K562 (cell line): ENCODE results near the gene HSDL2. TPM values are rescaled to one million over a fixed set of nuclear protein-coding genes. Genes with fewer than 3 reads are reported as not detected.

Experiments
- ATAC-seq: fragments of 200-7000 bp; cut with Tn5 transposase; 3 replicates; pipeline ENCODE4 v1.9.1; 2020; ENCODE audit warnings: moderate library complexity
- BruUV-seq: library from RNA; stranded (reverse); fragments of 400-500 nt; replicated peaks from 2 replicates; lab custom pipeline; 2021; lab: Mats Ljungman, UMichigan
- CTCF ChIA-PET: fragments of 300-600 bp; formaldehyde crosslinking; extraction: SDS; loops from one replicate; lab custom pipeline; 2021; ENCODE audit warnings: low intra/inter-chr PET ratio; lab: Yijun Ruan, JAX
- POLR2A ChIA-PET: fragments of 300-600, 350-650 bp; sonication (Branson Sonifier 250); formaldehyde crosslinking; extraction: SDS; loops from one replicate; lab custom pipeline; 2021; ENCODE audit warnings: antibody characterized with exemption, inconsistent platforms; lab: Yijun Ruan, JAX
- DNase-seq, 4 experiments: peaks; one replicate each; pipeline versions ENCODE4 v3.0.0 to v3.0.0-alpha.2; 2011 to 2018; ENCODE audit warnings: low spot score in 3 of 4, mixed read lengths in 3 of 4; ENCODE audit errors: extremely low read depth in 1 of 4
- FAIRE-seq: peaks from 2 replicates; lab custom pipeline; 2011; peaks lifted over from hg19 to GRCh38; lab: Jason Lieb, UNC
- H2AFZ ChIP-seq: 2 replicates; pipeline ENCODE4 v1.6.0; 2011; ENCODE audit warnings: low read depth, low read length, control low read depth, inconsistent platforms
- H3K27ac ChIP-seq: fragments of 200-600 bp; 3 replicates; pipeline ENCODE4 v1.8.0; 2011; ENCODE audit warnings: low read depth, mild to moderate bottlenecking, control low read depth, inconsistent platforms, low read length, moderate library complexity, mixed read lengths; ENCODE audit errors: extremely low read depth
- H3K27me3 ChIP-seq, 2 experiments: fragments of 300-600 bp in 1 of 2; 2 replicates in 1 of 2; 3 replicates in 1 of 2; pipeline versions ENCODE4 v1.6.0 to v1.8.0; 2011; ENCODE audit warnings: inconsistent platforms in 2 of 2, low read length in 2 of 2, mild to moderate bottlenecking in 1 of 2, mixed read lengths in 1 of 2, moderate library complexity in 1 of 2; ENCODE audit not compliant: control insufficient read depth in 2 of 2, insufficient read depth in 2 of 2
- H3K36me3 ChIP-seq: fragments of 300-600 bp; 3 replicates; pipeline ENCODE4 v1.8.0; 2011; ENCODE audit warnings: mild to moderate bottlenecking, low read length, inconsistent platforms; ENCODE audit not compliant: control insufficient read depth, insufficient read depth
- H3K4me1 ChIP-seq, 2 experiments: fragments of 200-600 bp in 1 of 2; replicated peaks in 1 of 2; 2 replicates in 1 of 2; 3 replicates in 1 of 2; pipeline versions ENCODE4 v1.5.1 to v1.8.0; 2011; ENCODE audit warnings: inconsistent platforms in 2 of 2, low read length in 2 of 2, mild to moderate bottlenecking in 1 of 2, mixed read lengths in 1 of 2, moderate library complexity in 1 of 2; ENCODE audit not compliant: control insufficient read depth in 2 of 2, insufficient read depth in 2 of 2
- H3K4me2 ChIP-seq: 2 replicates; pipeline ENCODE4 v1.6.1; 2011; ENCODE audit warnings: low read length, control low read depth, inconsistent platforms, mixed read lengths; ENCODE audit not compliant: insufficient read depth
- H3K4me3 ChIP-seq: fragments of 200-600 bp; sonication (generic), shearing (Covaris generic); 2 replicates; pipeline ENCODE4 v1.5.1; 2016; ENCODE audit warnings: control low read depth, inconsistent platforms
- H3K79me2 ChIP-seq: fragments of 200-600 bp; 3 replicates; pipeline ENCODE4 v1.8.0; 2011; ENCODE audit warnings: low read length, inconsistent platforms; ENCODE audit not compliant: control insufficient read depth, insufficient read depth
- H3K9ac ChIP-seq, 2 experiments: 2 replicates each; pipeline versions ENCODE4 v1.6.0 to v1.6.1; 2011; ENCODE audit warnings: low read depth in 2 of 2, low read length in 2 of 2, control low read depth in 1 of 2, inconsistent platforms in 1 of 2, mild to moderate bottlenecking in 1 of 2, mixed read lengths in 1 of 2; ENCODE audit not compliant: insufficient read depth in 1 of 2
- H3K9me1 ChIP-seq: one replicate; pipeline ENCODE4 v1.6.0; 2011; ENCODE audit warnings: inconsistent platforms, mild to moderate bottlenecking, low read length, moderate library complexity; ENCODE audit not compliant: control insufficient read depth, insufficient read depth
- H3K9me3 ChIP-seq: replicated peaks from 2 replicates; pipeline ENCODE4 v1.5.1; 2011; ENCODE audit warnings: low read depth, low read length, inconsistent platforms; ENCODE audit not compliant: control insufficient read depth, insufficient read depth
- H4K20me1 ChIP-seq: replicated peaks from 2 replicates; pipeline ENCODE4 v1.6.1; 2011; ENCODE audit warnings: low read length, inconsistent platforms, mixed read lengths; ENCODE audit not compliant: control insufficient read depth, insufficient read depth
- ATF3 ChIP-seq, 2 experiments: fragments of 450-650 bp in 1 of 2; sonication (generic) in 1 of 2; formaldehyde crosslinking in 1 of 2; IDR thresholded peaks in 1 of 2; conservative IDR thresholded peaks in 1 of 2; 2 replicates each; pipeline versions ENCODE4 v1.6.1 to v1.8.1; 2016 to 2023; ENCODE audit warnings: mild to moderate bottlenecking in 2 of 2, moderate library complexity in 2 of 2, inconsistent platforms in 1 of 2, missing genetic modification reagents in 1 of 2
- LEF1 ChIP-seq: fragments of 450-650 bp; IDR thresholded peaks from 2 replicates; pipeline ENCODE4 v1.6.1; 2016; ENCODE audit warnings: mild to moderate bottlenecking
- MEIS2 ChIP-seq: fragments of 450-650 bp; IDR thresholded peaks from 2 replicates; pipeline ENCODE4 v1.6.1; 2014; ENCODE audit warnings: mild to moderate bottlenecking; ENCODE audit not compliant: partially characterized antibody
- NFE2L1 ChIP-seq: fragments of 450-650 bp; IDR thresholded peaks from 2 replicates; pipeline ENCODE4 v1.6.1; 2016; ENCODE audit warnings: missing genetic modification characterization, low read depth, mild to moderate bottlenecking, missing compliant biosample characterization, moderate library complexity, borderline replicate concordance
- PBX2 ChIP-seq, 2 experiments: IDR thresholded peaks in 1 of 2; conservative IDR thresholded peaks in 1 of 2; 2 replicates each; pipeline ENCODE4 v1.6.1; 2016; ENCODE audit warnings: low read depth in 2 of 2, mild to moderate bottlenecking in 1 of 2, missing compliant biosample characterization in 1 of 2, missing genetic modification characterization in 1 of 2, moderate library complexity in 1 of 2
- PKNOX1 ChIP-seq: fragments of 450-650 bp; IDR thresholded peaks from 2 replicates; pipeline ENCODE4 v1.6.1; 2016
- RNF2 ChIP-seq: sonication (generic); IDR thresholded peaks from 2 replicates; pipeline ENCODE4 v1.6.1; 2016
- SETDB1 ChIP-seq: IDR thresholded peaks from one replicate; pipeline ENCODE4 v1.6.1; 2012; ENCODE audit warnings: low read length, control low read depth, inconsistent platforms
- SMARCC2 ChIP-seq: fragments of 450-650 bp; IDR thresholded peaks from 2 replicates; pipeline ENCODE4 v1.6.1; 2017; ENCODE audit warnings: antibody characterized with exemption, moderate library complexity, mild to moderate bottlenecking, low read depth
- TCF7L2 ChIP-seq: fragments of 150-350 bp; IDR thresholded peaks from 2 replicates; pipeline ENCODE4 v1.6.1; 2016; ENCODE audit warnings: low read depth, mild to moderate bottlenecking, low read length, moderate library complexity
- UBTF ChIP-seq, 2 experiments: IDR thresholded peaks; 2 replicates each; pipeline ENCODE4 v1.6.1; 2012; ENCODE audit warnings: improper control_type of control experiment in 2 of 2, low read depth in 2 of 2, low read length in 2 of 2, borderline replicate concordance in 1 of 2
- WGBS: fragments of 100-300 bp; shearing (Covaris generic); methylation state at CpG from one replicate; pipeline ENCODE4 v1.1.6; 2016; ENCODE audit warnings: low coverage, mixed read lengths; ENCODE audit not compliant: insufficient coverage; ENCODE audit errors: missing lambda C conversion rate; 5-methylcytosine and 5-hydroxymethylcytosine counted together
- in situ Hi-C: fragments of 300-500 bp; cut with MboI; formaldehyde crosslinking; loops from 4 replicates; pipeline ENCODE4 v1.15.0; 2018; ENCODE audit warnings: inconsistent platforms, mixed read lengths
- intact Hi-C: fragments of 100-400 bp; cut with micrococcal nuclease; formaldehyde crosslinking; loops from 2 replicates; pipeline ENCODE4 v1.14.2; 2022
- polyA plus RNA-seq, 8 experiments: library from polyadenylated mRNA; depleted of rRNA in 4 of 8; stranded (reverse) in 5 of 8; unstranded in 3 of 8; fragments of >200 nt; fragmentation: Nextera tagmentation in 2 of 8; fragmentation: Illumina TruSeq in 1 of 8; extraction: Ambion mirVana in 2 of 8; extraction: Trizol in 1 of 8; gene quantifications; 2 replicates each; pipeline versions ENCODE4 v1.2.1 to v1.2.3, GENCODE V29; 2011 to 2014; ENCODE audit warnings: inconsistent platforms in 1 of 8, missing spikeins in 1 of 8
- total RNA-seq, 7 experiments: library from RNA; depleted of rRNA in 6 of 7; stranded (reverse); fragments of >200 nt in 6 of 7; fragmentation: Illumina TruSeq in 2 of 7; extraction: Trizol in 2 of 7; gene quantifications; 2 replicates each; pipeline versions ENCODE4 v1.2.1 to v1.2.3, GENCODE V29; 2011 to 2021; ENCODE audit warnings: low replicate concordance in 1 of 7

HSDL2 gene
- total and polyA plus RNA-seq, 9 of the 15 experiments (the other 6 are each of a cell fraction or from before 2014, with no cell fraction given): 22.8 to 74.1 (median 35.6) TPM

- Histone ChIP-seq H4K20me1 (no peaks in the 10 kb centered on the region), H3K9me3 (no peaks in the 10 kb centered on the region), H3K27me3 (no peaks in the 10 kb centered on the region), H3K79me2 (peaks cover 4% of the 10 kb centered on the region; the same call in 1 of the 3 replicates), H2AFZ (peak overlapping the region; percentile 18; the same call in 1 of the 2 replicates), H3K27ac (no peak overlapping the region), H3K9ac (no peak overlapping the region), H3K4me3 (no peak overlapping the region), H3K9me1 (no peaks in the 10 kb centered on the region), H3K4me1 (peaks cover 2 to 3% of the 10 kb centered on the region in 2 experiments; a peak in 2 of 5 replicates), H3K4me2 (no peak overlapping the region), H3K36me3 (no peaks in the 10 kb centered on the region)
- ATAC-seq (no peak), FAIRE-seq (no peak), DNase-seq (no peak)
- CTCF ChIA-PET: no interaction called here
- WGBS: 40% methylated on average over 3 of the region's 3 CpGs
- no TSS peak for BruUV-seq
- in situ Hi-C loops: no loop called here
- POLR2A ChIA-PET: no interaction called here
- intact Hi-C loops: loop anchor here (10.0 kb wide), 2 partner anchors 334 to 444 kb away; partner anchors contain the start of gene UGCG
- TF ChIP-seq TCF7L2 (no peak), ATF3 (IDR thresholded peaks at IDR 0.05) (peak; percentile 46), ATF3 (CRISPR knock-in tag; conservative IDR thresholded peaks at IDR 0.05) (no peak), SMARCC2 (no peak), PBX2 (CRISPR knock-in tag; IDR thresholded peaks at IDR 0.05; ENCODE audit: low read depth) (no peak), PBX2 (tag; conservative IDR thresholded peaks at IDR 0.05; ENCODE audit: low read depth) (peak; percentile 67; the same call in 1 of the 2 replicates), SETDB1 (no peak), NFE2L1 (no peak), UBTF (IDR thresholded peaks at IDR 0.05; ENCODE audit: borderline replicate concordance in 1 of 2, low read depth in 2 of 2, low read length in 2 of 2) (no peak), PKNOX1 (peak; percentile 41; the same call in 1 of the 2 replicates), MEIS2 (peak; percentile 66), RNF2 (no peak), LEF1 (0 out of 2 replicates have a peak, but pooled peaks have one; percentile 25)
These were observed 41.3 kb upstream of the HSDL2 start for GRCh38 chr9:112338561-112338960.
